ENCODE results near the gene ASPM. TPM values are rescaled to one million over a fixed set of nuclear protein-coding genes. Genes with fewer than 3 reads are reported as not detected.

ASPM gene
- total RNA-seq, 2 donors from 2014 or later: 53.4 to 56.9 TPM

DNA sequence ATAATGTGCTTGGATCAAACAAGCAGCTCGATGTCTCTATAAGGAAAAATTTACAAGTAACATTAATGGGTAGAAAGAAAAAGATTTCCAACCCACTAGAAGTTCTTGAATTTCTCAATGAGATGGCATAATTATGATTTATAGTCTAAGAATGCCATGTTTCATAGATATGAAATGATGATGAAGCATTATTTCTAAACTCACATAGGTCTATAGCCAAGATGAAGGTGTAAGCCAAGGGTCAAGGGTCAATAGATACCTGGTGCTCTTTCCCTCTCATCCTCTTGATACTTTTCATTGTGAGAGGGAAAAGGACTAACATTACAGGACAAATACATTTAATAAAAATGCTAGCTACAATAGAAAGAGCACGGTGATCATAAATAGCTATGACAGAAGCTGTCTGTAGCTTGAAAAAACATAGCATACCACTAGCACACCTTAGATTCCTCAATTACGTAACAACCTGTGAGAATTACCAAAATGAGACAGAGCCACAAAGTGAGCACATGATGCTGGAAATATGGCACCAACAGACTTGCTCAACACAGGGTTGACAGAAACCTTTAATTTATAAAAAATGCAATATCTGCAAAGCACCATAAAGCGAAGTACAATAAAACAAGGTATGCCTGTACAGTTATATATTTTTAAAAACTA, 53.1 kb downstream of the ASPM start:
- H3K27me3 Mint-ChIP-seq (ENCODE audit: low read depth): no peaks in the 10 kb centered on the region
- H3K27ac Mint-ChIP-seq: no peak overlapping the region
- peaks cover 1 to 31% of the 10 kb centered on the region in 2 donors for H3K36me3 Mint-ChIP-seq (ENCODE audit: insufficient read depth in 2 of 2)
- H3K4me3 Mint-ChIP-seq: no peak overlapping the region
- H3K4me1 Mint-ChIP-seq (ENCODE audit: low read depth): no peaks in the 10 kb centered on the region
- no peak for ATAC-seq (replicated peaks in 1 of 2)
- H3K9me3 Mint-ChIP-seq: no peaks in the 10 kb centered on the region
- no peak for DNase-seq

DNA sequence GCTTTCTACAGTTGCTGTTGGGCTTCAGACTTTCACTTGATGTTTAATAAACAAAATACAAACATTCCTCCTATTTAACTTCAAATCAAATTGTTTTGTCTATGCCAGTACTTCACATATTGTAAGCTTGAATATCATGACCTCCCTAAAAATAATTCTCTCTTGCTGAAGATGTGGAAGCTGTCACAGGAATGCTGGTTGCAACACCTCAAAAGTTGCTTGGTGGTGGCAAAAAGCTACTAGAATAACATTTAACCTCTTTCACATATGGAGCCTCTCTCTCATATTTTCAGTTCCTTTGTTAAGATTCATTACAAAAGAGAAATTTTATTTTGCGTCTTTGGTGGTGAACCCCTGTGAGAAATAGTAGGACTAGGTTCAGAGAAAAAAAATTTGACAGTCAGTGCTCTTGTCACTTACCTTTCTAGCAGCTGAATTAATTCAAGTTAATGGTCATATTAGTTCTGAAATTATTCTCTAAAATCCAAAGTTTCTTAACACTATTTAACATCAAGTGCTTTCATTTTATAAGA, 53.9 kb downstream of the ASPM start:
- no peak for ATAC-seq (replicated peaks in 1 of 2)
- Mint-ChIP-seq H3K4me1 (ENCODE audit: low read depth) (no peaks in the 10 kb centered on the region), H3K36me3 (ENCODE audit: insufficient read depth in 2 of 2) (peaks cover 1 to 36% of the 10 kb centered on the region in 2 donors), H3K4me3 (no peak overlapping the region), H3K9me3 (no peaks in the 10 kb centered on the region), H3K27ac (no peak overlapping the region), H3K27me3 (ENCODE audit: low read depth) (no peaks in the 10 kb centered on the region)
- no peak for DNase-seq

DNA sequence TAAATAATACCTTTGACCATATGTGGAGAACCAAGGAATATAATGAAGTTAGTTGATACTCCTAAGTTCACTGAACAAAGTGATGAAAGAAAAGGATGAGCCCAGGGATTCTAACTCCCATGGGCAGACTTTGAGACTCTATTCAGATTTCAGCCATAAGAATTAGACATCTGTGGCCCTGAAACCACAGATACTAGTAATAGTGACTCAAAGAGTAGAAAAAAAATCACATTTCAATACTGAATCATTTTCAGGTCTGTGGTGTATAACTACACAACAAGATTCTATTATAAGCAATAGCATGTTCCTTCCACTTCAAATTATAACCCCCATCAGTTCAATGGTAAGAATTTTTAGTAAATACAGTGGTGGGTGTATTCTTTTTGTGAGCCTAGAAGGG, 63.0 kb downstream of the ASPM start:
- Mint-ChIP-seq H3K9me3 (peaks cover 10 to 12% of the 10 kb centered on the region in 2 donors), H3K4me3 (no peak overlapping the region), H3K36me3 (ENCODE audit: insufficient read depth in 2 of 2) (peaks cover 26 to 51% of the 10 kb centered on the region in 2 donors), H3K4me1 (ENCODE audit: low read depth) (no peaks in the 10 kb centered on the region), H3K27me3 (ENCODE audit: low read depth) (peaks cover 6% of the 10 kb centered on the region), H3K27ac (no peak overlapping the region)
- DNase-seq: no peak
- ATAC-seq (replicated peaks in 1 of 2): no peak

GRCh38 chr1:197081117-197081753, 65.2 kb downstream of the ASPM start:
- peaks cover 24 to 40% of the 10 kb centered on the region in 2 donors for H3K36me3 Mint-ChIP-seq (ENCODE audit: insufficient read depth in 2 of 2)

GRCh38 chr1:197080323-197080722, 66.1 kb downstream of the ASPM start:
- peaks cover 10 to 12% of the 10 kb centered on the region in 2 donors for H3K9me3 Mint-ChIP-seq
- H3K4me3 Mint-ChIP-seq: no peak overlapping the region
- peaks cover 20 to 34% of the 10 kb centered on the region in 2 donors for H3K36me3 Mint-ChIP-seq (ENCODE audit: insufficient read depth in 2 of 2)
- H3K27ac Mint-ChIP-seq: no peak overlapping the region
- ATAC-seq (replicated peaks in 1 of 2) (no peak), DNase-seq (no peak)
- peaks cover 6% of the 10 kb centered on the region for H3K27me3 Mint-ChIP-seq (ENCODE audit: low read depth)
- no peaks in the 10 kb centered on the region for H3K4me1 Mint-ChIP-seq (ENCODE audit: low read depth)

More at GRCh38 chr1:197081117-197081753, 65.2 kb downstream of the ASPM start:
- Mint-ChIP-seq H3K27me3 (ENCODE audit: low read depth) (peaks cover 6% of the 10 kb centered on the region), H3K4me3 (no peak overlapping the region), H3K27ac (no peak overlapping the region), H3K4me1 (ENCODE audit: low read depth) (no peaks in the 10 kb centered on the region), H3K9me3 (peaks cover 10 to 12% of the 10 kb centered on the region in 2 donors)
- ATAC-seq (replicated peaks in 1 of 2) (no peak), DNase-seq (no peak)

GRCh38 chr1:197076585-197076984, 69.9 kb downstream of the ASPM start:
- H3K27me3 Mint-ChIP-seq (ENCODE audit: low read depth): peaks cover 6% of the 10 kb centered on the region
- H3K36me3 Mint-ChIP-seq (ENCODE audit: insufficient read depth in 2 of 2): peaks cover 6 to 10% of the 10 kb centered on the region in 2 donors
- H3K4me3 Mint-ChIP-seq: no peak overlapping the region
- H3K27ac Mint-ChIP-seq: no peak overlapping the region
- ATAC-seq (replicated peaks in 1 of 2) (no peak), DNase-seq (no peak)
- H3K9me3 Mint-ChIP-seq: peaks cover 7 to 9% of the 10 kb centered on the region in 2 donors
- H3K4me1 Mint-ChIP-seq (ENCODE audit: low read depth): no peaks in the 10 kb centered on the region

GRCh38 chr1:197073978-197074377, 72.5 kb downstream of the ASPM start:
- DNase-seq: no peak
- Mint-ChIP-seq H3K4me3 (no peak overlapping the region), H3K27ac (no peak overlapping the region), H3K27me3 (ENCODE audit: low read depth) (no peaks in the 10 kb centered on the region), H3K36me3 (ENCODE audit: insufficient read depth in 2 of 2) (peaks cover 3 to 4% of the 10 kb centered on the region in 2 donors), H3K4me1 (ENCODE audit: low read depth) (no peaks in the 10 kb centered on the region), H3K9me3 (peaks cover 3 to 5% of the 10 kb centered on the region in 2 donors)
- ATAC-seq (replicated peaks in 1 of 2): no peak

- Mint-ChIP-seq H3K36me3 (ENCODE audit: insufficient read depth in 2 of 2) (peaks cover 3 to 4% of the 10 kb centered on the region in 2 donors), H3K27me3 (ENCODE audit: low read depth) (no peaks in the 10 kb centered on the region)
These were observed 79.0 kb downstream of the ASPM start for GRCh38 chr1:197067457-197067818.

GRCh38 chr1:197066719-197067456, 79.6 kb downstream of the ASPM start, which contains the start of gene F13B:
TSS of gene F13B (minus strand) at chr1:197067260. CDS start at chr1:197067223, 37 bp downstream.
- H3K36me3 Mint-ChIP-seq (ENCODE audit: insufficient read depth in 2 of 2): peaks cover 3 to 4% of the 10 kb centered on the region in 2 donors
- H3K27ac Mint-ChIP-seq: no peak within 1 kb of the TSS
- DNase-seq: no peak
- no peak within 1 kb of the TSS for H3K4me3 Mint-ChIP-seq
- no peaks in the 10 kb centered on the region for H3K4me1 Mint-ChIP-seq (ENCODE audit: low read depth)
- peaks cover 3% of the 10 kb centered on the region in 2 donors for H3K9me3 Mint-ChIP-seq
- H3K27me3 Mint-ChIP-seq (ENCODE audit: low read depth): no peaks in the 10 kb centered on the region
- ATAC-seq (replicated peaks in 1 of 2): no peak

More at GRCh38 chr1:197067457-197067818, 79.0 kb downstream of the ASPM start:
- DNase-seq (no peak), ATAC-seq (replicated peaks in 1 of 2) (no peak)
- Mint-ChIP-seq H3K4me1 (ENCODE audit: low read depth) (no peaks in the 10 kb centered on the region), H3K27ac (no peak overlapping the region), H3K9me3 (peaks cover 3 to 4% of the 10 kb centered on the region in 2 donors), H3K4me3 (no peak overlapping the region)

- ATAC-seq (replicated peaks in 1 of 2): no peak
- Mint-ChIP-seq H3K4me3 (no peak overlapping the region), H3K27me3 (ENCODE audit: low read depth) (no peaks in the 10 kb centered on the region), H3K4me1 (ENCODE audit: low read depth) (no peaks in the 10 kb centered on the region), H3K27ac (no peak overlapping the region), H3K36me3 (ENCODE audit: insufficient read depth in 2 of 2) (peaks cover 3 to 4% of the 10 kb centered on the region in 2 donors), H3K9me3 (peaks cover 3% of the 10 kb centered on the region in 2 donors)
- no peak for DNase-seq
These were observed 80.2 kb downstream of the ASPM start for GRCh38 chr1:197066277-197066676.

DNA sequence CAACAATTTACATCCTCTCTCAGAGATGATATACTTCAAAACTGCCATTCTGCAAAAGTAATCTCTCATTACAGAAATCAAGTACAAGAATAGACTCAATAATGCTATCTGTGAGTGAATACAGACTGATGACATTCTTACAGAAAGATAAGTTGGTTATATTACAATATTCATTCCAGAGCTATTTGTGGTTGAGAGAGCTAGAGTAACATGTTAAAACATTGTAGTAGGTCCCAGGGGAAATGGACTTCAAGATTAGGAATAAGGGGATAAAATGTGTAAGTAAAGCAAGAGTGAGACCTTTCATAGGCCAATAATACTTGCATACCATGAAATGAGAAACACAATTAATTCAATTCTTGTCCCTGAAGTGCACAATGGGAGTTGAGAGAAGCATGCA, 80.9 kb downstream of the ASPM start:
- H3K4me3 Mint-ChIP-seq: no peak overlapping the region
- H3K36me3 Mint-ChIP-seq (ENCODE audit: insufficient read depth in 2 of 2): peaks cover 3 to 4% of the 10 kb centered on the region in 2 donors
- no peak for DNase-seq
- ATAC-seq (replicated peaks in 1 of 2): no peak
- no peaks in the 10 kb centered on the region for H3K27me3 Mint-ChIP-seq (ENCODE audit: low read depth)
- H3K27ac Mint-ChIP-seq: no peak overlapping the region
- no peaks in the 10 kb centered on the region for H3K4me1 Mint-ChIP-seq (ENCODE audit: low read depth)
- H3K9me3 Mint-ChIP-seq: peaks cover 3% of the 10 kb centered on the region in 2 donors

DNA sequence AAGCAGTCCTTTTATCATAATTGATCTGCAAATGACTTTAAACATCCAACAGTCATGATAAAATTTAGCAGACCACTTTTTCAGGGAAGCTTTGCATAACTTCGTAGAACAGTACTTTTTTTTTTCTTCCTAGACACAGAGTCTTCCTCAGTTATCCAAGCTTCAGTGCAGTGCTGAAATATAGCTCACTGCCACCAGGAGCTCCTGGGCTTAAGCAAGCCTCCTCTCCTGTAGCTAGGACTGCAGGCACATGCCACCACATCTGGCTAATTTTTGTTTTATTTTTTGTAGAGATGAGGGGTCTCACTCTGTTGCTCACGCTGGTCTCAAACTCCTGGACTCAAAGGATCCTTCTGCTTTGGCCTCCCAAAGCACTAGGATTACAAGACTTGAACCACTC, 83.3 kb downstream of the ASPM start:
- H3K36me3 Mint-ChIP-seq (ENCODE audit: insufficient read depth in 2 of 2): no peaks in the 10 kb centered on the region
- DNase-seq: no peak
- no peak overlapping the region for H3K4me3 Mint-ChIP-seq
- no peaks in the 10 kb centered on the region for H3K27me3 Mint-ChIP-seq (ENCODE audit: low read depth)
- H3K27ac Mint-ChIP-seq: no peak overlapping the region
- no peak for ATAC-seq (replicated peaks in 1 of 2)
- H3K4me1 Mint-ChIP-seq (ENCODE audit: low read depth): no peaks in the 10 kb centered on the region
- no peaks in the 10 kb centered on the region for H3K9me3 Mint-ChIP-seq

GRCh38 chr1:197062692-197063091, 83.8 kb downstream of the ASPM start:
- Mint-ChIP-seq H3K9me3 (no peaks in the 10 kb centered on the region), H3K36me3 (ENCODE audit: insufficient read depth in 2 of 2) (no peaks in the 10 kb centered on the region), H3K4me1 (ENCODE audit: low read depth) (no peaks in the 10 kb centered on the region), H3K4me3 (no peak overlapping the region), H3K27ac (no peak overlapping the region), H3K27me3 (ENCODE audit: low read depth) (no peaks in the 10 kb centered on the region)
- DNase-seq (no peak), ATAC-seq (replicated peaks in 1 of 2) (no peak)
